NCI-H2029 treated with DMSO at 0.1 percent for 48 hours (cell line): ENCODE results near the gene SFRP4.
"Not testable (repeated sequence)": the region's sequence is repeated elsewhere in the genome, so short reads cannot be mapped to it uniquely, and the experiment has no call there.

Experiments used
- DNase-seq: peaks from one replicate; lab custom pipeline; 2025; lab: John Stamatoyannopoulos, UW

SFRP4 gene

DNA sequence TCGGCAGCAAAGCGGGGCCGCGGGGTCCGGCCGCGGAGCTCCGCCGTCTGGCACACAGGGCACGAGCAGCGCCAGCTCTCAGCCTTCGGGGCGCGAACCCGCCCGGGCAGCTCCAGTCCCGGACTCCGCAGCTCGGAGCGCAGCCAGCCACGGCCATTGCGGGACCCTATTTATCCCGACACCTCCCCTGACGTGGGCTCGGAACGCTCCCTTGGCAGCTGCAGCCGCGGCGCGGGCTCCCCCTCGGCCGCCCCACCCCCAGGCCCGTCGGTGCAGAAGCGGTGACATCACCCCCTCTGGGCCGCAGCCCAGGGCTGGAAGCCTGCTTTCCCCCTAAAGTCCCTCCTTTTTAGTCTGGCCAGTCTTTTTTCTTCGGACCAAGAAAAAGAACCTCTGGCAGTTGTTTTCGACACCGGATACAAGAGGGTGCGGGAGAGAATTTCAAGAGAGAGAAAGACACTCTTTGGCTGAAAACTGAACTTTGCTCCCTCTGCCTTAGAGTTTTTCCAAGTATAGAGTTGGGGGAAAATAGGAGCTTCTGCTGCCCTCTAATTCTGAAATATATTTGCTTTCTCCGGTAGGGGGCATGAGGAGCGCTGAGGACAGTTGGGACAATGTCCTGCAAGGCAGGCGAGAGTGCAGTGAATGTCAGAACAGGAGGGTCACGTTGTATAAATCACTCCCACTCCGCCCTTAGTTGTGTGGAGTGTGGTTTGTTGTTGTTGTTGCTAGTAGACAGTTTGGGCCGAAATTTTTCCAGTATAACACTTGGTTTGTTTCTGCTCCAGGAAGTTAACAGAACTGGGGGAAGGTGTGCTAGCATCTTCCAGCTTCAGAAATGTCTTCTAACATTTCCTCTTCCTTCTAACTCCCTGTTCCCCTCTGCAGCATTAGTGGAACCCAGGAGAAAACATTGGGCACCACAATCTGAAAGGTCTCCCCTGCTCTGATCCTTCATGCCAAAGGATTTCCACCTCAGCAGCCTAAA, at the start of gene SFRP4:
Gene SFRP4 (minus strand): TSS at position 145 of the 988 bp plus-strand sequence. CDS start 280 bp downstream, outside the sequence.
- DNase-seq = no peak

DNA sequence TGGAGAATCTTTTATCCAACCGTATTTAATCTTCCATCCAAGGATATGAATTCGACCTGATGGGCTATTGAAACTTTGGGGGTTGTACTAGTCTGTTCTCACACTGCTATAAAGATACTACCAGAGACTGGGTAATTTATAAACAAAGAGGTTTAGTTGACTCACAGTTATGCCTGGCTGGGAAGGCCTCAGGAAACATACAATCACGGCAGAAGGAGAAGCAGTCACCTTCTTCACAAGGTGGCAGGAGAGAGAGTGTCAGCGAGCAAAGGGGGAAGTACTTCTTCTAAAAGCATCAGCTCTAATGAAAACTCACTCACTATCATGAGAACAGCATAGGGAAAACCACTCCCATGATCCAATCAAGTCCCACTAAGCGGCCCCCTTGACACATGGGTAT, 47.6 kb upstream of the SFRP4 start:
- DNase-seq = no peak

DNA sequence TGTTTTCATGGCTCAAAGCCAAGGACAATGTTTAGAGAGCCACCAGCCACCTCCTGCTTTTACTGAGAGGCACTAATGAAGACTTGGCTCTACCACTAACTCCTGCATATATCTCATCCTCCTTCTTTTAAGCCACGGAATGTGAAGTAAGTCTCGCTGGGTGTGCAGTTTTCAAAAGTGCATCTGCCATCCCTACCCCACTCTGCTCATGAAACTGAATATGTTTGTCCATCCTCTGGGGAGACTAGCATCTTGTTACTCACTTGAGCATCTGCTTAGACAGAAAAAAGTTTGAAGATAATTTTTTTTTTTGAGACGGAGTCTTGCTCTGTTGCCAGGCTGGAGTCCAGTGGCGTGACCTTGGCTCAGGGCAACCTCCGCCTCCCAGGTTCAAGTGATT, 44.6 kb upstream of the SFRP4 start:
- DNase-seq = no peak

DNA sequence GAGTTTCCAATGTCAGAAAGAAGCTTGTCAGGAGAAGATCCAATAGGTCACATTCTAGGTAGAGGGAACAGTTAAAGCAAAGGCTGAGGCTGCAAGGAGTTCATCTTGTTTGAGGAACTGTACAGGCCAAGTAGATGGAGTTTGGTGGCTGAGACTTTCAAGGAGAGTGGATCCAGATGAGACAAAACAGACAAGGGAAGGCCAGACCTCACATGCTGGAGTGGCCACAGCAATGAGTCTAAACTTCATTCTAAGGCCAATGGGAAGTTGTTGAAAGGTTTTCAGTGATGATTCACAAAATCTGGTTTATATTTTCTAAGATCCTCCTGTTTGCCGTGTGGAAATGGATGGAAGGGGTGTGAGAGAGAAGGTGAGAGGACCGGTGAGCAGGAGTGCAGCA, 43.9 kb upstream of the SFRP4 start:
- DNase-seq = no peak

DNA sequence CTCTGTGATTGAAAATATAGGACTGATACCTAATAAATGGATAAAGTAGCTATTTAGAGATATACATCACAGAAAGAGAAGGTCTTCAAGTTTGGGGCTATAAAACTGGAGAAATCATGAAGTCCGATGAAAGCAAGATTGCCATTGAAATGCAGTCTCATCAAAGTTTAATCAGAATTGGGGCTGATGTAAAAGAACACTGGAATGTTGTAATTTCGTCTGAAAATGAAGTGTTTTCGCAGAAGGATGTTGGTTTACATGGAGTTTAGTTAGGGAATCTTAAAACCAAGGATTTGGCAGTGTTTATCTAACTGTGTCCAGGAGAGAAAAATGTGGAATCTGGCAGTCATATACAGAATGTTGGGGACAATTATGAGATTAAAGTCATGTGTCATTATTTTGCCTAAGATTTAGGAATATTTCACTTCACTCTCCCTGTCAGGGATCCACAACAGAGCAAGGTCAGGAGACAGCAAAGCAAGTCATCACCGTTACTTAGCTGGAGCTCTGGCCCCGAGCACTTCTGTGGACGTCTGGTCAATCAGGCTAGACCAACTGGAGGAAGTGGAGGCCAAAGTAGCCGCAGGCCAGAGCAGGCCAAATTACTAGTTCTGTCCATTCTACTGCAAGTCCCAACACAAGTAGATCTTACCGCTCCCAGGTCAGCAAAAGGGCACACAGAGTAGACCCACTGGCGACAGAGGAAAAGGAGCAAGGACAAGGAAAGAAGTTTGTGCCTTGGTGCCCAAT, 40.8 kb upstream of the SFRP4 start:
- DNase-seq = no peak

DNA sequence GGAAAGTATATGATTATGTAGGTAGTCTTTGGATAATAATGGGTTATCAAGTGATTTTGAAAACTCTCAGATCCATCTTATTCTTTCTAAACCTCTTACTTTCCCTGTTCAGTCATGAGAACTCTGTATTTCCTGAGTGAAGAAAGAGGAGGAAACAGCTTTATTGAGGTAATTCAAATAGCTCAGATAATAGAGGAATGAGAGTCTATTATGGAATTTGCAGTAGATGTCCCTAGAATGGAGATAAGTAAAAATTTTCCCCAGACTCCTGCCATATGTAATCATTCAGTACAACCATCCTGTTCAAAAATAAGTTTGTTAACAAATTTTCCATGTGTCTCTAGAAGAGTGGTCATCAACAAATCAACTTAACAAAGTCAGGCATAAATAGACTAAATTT, 40.2 kb upstream of the SFRP4 start:
- no peak for DNase-seq

DNA sequence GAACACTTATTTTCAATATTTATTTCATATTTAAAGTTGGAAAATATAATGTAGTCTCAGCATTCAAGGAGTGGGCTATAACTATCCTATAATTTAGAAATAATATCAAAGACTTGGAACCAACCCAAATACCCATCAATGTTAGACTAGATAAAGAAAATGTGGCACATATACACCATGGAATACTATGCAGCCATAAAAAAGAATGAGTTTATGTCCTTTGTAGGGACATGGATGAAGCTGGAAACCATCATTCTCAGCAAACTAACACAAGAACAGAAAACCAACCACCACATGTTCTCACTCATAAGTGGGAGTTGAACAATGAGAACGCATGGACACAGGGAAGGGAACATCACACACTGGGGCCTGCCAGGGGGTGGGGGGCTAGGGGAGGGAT, 37.6 kb upstream of the SFRP4 start:
- not testable (repeated sequence) for DNase-seq

DNA sequence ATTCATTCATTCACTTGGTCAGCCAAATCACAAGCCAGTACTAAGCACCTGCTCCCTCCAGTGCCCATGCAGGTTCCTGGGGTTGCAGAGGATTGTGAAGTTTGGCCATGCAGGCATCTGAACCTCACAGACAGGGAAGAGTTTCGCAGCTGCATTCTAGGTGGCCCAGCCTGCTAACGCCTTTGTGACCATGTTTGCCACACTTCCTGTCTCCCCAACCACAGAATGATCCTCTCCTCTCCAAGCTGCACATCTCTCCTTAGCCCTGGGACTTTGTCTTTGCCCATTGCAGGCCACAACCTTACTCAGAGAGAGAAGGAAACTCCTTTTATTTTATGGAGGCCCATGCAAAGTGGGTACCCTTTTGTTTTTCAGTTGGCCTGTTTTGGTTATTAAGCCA, 35.6 kb upstream of the SFRP4 start:
- no peak for DNase-seq

DNA sequence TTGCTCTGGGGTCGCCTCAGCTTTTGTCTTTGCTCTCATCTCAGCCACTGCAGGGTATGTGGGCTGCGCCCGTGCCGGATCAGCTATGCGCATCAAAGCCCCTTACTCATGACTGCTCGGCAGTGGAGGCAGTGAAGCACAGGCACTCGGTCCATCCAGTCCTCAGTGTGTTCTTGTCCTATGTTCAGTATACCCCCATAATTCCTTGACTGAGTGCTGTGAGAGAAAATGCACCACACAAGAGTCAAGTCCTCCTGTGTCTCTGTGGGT, 31.3 kb upstream of the SFRP4 start:
- no peak for DNase-seq

DNA sequence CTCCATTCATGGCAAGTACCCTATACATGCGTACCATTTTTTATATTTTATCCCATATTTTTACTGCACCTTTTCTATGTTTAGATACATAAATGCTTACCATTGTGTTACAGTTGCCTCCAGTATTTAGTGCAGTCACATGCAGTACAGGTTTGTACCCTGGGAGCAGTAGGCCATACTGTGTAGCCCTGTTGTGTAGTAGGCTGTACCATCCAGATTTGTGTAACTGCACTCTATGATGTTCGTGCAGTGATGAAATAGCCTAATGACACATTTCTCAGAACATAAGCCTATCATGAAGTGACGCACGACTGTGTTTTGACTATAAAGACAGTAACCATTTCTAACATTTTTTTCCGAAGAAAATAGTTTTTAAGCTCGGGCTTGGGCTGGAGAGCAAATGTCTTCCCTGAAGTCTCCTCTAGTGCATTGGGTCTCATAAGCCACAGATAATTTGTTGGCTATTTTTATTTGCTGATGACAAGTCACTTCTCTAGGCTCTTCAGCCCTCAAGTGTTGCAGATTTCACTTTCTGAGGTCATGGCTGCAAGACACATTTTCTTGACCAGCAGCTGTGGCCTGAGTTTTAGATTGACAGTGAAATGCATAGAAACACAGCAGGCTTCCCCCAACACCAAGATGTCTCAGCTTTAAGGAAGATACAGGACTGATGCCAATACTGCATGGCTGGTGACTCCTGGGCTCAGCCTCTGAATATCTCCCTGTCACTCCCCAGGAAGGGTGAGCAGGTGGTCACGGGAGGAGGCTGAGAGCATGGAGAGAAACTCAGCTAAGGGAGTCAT, 30.7 kb upstream of the SFRP4 start:
- no peak for DNase-seq

DNA sequence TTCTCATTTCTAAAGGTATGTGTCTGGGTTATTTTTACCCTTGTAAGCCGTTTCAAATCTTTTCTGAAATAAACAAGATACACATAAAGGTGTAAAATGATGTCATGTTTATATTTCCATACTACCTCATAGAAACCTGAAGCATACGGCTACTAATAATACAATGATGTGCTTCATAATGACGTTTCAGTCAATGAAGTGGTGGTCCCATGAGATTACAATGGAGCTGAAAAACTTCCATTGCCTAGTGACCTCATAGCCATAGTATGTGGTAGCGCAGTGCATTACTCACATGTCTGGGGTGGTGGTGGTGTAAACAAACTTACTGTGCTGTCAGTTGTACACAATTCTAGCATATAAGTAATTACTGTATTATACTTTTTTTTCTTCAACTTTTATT, 28.7 kb upstream of the SFRP4 start:
- DNase-seq = no peak

DNA sequence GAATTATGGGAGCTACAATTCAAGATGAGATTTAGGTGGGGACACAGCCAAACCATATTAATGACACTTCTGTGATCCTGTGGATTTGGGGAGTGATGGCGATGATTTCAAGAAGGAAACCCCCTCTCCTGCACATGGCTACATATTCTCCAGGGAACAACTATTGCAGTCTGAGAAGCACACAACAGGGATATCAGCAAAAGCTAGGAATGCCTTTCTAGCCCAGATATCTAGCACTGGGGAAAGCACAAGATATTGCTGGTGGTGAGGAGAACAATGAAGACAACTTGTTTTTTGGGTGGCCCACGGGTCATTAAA, 28.1 kb upstream of the SFRP4 start:
- no peak for DNase-seq

DNA sequence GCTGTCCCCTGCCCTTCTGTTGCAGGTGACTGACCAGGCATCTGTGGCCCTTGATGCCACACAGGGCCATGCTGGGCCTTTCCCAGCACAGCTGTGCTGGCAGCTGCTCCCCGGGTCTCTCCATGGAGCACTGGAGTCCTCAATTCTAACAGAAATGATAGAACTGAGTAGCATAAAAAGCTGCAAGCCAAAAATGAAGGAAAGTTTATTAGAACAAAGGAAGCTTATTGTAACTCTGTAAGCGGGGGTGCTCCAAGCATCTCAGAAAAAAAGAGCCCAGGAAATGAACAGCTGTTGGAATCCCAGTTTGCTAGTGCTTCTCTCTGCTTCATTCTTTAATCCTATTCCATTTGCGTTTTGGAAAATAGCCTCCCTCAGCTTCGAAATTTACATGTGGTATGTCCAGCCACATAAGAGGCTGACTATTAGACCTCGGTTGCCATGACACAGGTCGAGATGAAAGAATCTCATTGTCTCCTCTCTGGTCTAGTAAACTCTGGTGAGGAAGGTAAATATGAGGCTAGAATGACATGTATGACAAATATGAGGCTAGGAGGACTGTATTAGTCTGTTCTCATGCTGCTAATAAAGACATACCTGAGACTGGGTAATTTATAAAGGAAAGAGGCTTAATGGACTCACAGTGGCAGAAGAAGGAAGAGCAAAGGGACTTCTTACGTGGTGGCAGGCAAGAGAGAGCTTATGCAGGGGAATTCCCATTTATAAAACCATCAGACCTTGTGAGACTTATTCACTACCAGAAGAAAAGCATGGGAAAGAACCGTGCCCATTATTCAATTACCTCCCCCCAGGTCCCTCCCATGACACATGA, 27.5 kb upstream of the SFRP4 start:
- no peak for DNase-seq

DNA sequence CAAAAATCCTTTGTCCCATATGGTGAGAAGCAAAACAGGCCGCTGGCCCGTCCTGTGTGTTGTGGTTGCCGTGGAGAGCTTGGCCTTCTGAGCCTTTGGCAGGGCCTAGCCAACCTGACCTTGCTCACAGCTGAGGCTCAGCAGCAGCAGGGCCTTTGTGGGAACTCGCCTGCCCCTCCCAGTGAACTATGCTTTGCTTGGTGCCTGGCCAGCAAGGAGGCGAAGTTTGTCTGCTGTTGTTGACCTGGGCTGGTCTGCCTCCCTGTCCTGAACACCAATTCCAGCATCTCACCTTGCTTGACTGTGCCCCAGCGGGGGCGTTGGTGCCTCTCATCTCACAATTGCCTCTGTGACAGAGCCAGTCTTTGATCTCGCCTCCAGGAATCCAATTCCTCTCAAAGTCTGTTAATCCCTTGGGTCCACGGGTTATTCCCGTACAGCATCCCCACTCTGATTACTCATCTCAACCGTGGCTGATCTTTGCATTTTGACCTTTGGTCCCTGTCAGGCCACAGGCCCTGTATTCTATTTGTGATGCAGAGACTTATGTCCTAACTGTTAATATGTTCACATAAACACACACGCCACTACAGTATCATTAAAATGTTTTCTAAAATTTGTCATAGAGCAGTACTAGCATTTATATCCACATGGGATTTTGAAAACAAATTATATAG, 26.5 kb upstream of the SFRP4 start:
- no peak for DNase-seq

DNA sequence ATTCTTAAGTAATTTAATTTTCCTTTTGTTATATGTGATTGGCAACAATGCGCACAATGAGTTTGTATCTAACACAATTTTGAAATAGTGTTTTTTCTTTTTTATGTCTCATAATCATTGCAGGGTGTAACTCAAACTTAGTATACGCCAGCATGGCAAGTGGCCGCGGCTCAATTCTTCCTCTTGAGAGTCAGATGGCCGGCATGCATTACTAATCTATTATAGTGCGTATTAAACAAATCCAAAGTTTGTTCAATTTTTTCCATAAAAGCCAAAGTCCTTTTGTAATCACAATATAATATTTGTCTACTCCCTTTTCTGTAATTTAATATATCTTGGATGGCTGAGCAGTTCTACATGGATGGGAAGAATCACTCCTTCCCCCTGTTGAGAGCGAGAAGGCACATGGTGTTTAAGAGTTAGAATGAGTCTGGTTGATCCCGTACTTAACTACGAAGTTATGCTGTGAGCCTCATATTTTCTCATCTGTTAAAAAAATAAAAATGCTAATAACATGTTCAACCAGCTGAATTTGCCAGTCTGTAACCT, 16.5 kb upstream of the SFRP4 start:
- DNase-seq = no peak

DNA sequence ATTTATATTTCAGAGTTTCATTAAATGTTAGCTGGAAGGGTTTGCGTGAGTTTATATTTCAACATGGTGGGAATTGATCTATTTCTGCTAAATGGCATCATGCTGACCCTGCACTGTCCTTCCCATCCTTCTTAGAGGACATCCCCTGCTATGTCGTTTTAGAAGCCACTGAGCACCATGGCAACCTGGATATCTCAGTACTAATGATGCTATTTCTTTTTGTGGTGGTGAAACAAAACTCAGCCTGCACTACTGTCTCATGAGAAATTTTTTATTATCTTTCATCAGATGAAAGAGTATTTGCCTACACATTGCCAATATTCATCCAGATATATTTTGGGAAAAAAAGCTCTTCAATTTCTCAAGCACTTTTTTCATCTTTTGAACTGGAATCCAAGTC, 15.9 kb upstream of the SFRP4 start:
- no peak for DNase-seq

DNA sequence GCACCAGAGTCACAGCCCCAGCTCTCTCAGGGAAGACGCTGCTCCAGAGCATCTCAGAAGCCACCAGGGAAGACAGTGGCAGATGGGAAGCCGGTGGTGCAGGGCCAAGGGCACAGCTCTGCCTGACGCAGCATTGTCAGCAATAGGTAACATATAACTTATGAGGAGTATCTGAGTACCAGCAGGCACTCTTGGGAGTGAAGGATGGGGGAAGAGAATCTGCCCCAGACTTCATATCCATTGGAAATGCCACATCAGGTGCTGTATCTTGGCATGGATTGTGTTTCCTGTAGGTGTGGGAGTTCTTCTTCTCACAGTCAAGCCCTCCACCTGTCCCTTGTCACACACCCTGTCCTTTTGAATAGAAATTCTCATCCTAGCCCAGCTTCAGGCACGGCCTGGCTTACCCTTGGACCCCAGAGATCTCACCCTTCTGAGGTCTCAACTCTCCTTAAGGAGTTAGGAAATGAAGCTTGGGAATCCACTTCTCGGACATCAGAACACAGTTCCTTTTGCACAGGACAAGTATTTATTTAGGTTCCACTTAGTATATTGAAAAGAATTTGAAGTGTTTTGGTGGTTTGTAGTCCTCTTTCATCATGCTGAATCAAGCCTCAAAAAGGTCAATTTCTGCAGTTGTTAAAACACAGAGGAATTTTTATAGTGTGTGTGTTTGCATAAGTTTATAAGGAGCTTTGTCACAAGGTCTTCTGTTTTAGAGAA, 13.8 kb upstream of the SFRP4 start:
- no peak for DNase-seq

DNA sequence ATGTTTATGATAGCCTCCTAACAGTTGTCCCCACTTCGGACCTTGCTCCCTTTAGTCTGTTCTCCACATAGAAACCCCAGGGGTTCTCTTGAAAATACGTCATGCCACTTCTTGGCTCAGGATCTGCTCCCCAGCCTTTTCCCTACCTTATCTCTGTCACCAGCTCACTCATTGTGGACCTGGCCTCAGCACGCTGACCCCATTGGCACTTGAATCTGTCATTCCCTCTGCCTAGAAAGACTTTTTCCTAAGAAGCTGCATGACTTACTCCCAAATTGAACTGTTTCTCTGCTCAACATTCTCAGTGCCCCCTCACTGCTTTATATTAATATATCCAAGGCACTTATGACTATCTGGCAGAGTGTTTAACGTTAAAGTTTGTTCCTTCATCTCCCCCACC, 12.3 kb upstream of the SFRP4 start:
- DNase-seq = no peak

DNA sequence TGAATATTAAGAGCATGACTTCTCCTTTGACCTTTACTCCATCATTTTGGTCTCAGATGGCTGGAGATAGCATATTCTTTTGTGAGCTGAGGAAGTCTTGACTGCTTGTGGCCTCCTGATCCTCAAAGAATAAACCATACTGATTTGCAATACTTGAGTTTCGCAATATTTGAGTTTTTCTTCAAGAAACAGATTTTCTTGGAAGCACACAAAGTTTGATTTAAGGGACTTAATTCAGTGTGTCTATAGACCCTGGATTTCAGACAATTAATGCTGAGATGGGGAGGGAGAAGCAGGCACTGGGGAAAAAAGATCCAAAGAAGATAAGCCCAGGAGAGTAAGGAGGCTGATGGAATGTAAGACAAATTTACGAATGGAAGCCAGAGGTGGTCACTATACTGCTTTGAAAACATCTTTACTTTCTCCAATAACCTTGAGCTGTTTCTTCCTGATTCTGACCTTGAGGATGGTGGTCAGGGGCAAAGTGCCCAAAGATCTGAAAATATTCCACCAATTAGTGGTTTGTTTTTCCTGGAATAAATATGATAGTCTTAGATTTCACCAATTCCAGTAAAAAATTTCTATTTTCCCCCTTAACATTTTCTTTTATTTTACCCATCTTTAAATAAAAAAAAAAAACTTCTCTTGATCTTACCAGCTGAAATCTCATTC, 11.3 kb upstream of the SFRP4 start:
- no peak for DNase-seq

DNA sequence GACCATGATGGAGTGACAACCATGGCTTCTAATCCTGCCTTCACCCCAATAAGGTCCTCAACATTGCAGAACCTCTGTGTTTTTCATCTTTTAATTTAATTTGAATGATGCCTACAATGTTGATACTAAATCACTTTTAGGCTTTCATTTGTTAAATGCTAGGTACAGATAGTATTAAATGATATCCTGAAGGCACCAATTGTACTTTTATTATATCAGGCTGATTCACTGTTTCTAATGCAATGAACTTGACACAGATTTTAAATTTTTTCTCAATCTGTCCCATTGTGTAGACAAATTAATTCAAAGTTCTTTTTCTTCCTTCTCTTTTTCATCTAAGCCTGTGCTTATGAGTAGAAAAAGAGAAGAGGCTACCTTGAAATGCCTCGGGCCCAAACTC, 9.0 kb upstream of the SFRP4 start:
- no peak for DNase-seq
